ENCODE data around the gene MYRIP.

DNA sequence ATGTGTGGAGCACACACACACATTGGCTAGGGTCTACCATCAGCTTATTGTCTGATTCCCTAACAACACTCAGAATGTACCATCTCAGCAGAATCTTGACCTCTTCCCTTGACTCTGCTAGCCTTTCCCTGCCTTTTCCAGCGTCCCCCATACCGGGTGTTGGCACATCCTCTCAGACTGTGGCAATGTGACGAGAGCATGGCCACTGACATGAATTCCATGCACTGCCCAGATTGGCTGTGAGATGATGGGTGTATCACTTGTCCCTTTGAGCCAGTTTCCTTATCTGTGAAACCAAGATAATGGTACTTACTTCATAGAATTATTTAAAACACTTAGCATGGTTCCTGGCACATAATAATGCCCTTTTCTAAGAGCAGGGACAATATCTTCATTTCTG lies 439.8 kb downstream of the MYRIP start:
- TF ChIP-seq, protein P1, sequence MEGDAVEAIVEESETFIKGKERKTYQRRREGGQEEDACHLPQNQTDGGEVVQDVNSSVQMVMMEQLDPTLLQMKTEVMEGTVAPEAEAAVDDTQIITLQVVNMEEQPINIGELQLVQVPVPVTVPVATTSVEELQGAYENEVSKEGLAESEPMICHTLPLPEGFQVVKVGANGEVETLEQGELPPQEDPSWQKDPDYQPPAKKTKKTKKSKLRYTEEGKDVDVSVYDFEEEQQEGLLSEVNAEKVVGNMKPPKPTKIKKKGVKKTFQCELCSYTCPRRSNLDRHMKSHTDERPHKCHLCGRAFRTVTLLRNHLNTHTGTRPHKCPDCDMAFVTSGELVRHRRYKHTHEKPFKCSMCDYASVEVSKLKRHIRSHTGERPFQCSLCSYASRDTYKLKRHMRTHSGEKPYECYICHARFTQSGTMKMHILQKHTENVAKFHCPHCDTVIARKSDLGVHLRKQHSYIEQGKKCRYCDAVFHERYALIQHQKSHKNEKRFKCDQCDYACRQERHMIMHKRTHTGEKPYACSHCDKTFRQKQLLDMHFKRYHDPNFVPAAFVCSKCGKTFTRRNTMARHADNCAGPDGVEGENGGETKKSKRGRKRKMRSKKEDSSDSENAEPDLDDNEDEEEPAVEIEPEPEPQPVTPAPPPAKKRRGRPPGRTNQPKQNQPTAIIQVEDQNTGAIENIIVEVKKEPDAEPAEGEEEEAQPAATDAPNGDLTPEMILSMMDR (IDR thresholded peaks at IDR 0.05 in 2 of 3, conservative IDR thresholded peaks at IDR 0.05 in 1 of 3; ENCODE audit: borderline replicate concordance in 1 of 3, insufficient read depth in 1 of 3, low read depth in 2 of 3, low read length in 2 of 3) = no peak
- TF ChIP-seq POLR2A (IDR thresholded peaks at IDR 0.05; ENCODE audit: borderline replicate concordance, extremely low read depth, insufficient read depth, insufficient read length) (no peak), EZH2phosphoT487 (IDR thresholded peaks at IDR 0.05; ENCODE audit: borderline replicate concordance) (no peak), EZH2 (IDR thresholded peaks at IDR 0.05) (no peak), POLR2AphosphoS5 (IDR thresholded peaks at IDR 0.05; ENCODE audit: low read depth, low read length) (no peak), ZNF274 (IDR thresholded peaks at IDR 0.05; ENCODE audit: low read depth, low read length) (no peak), TCF7L2 (IDR thresholded peaks at IDR 0.05; ENCODE audit: borderline replicate concordance, extremely low read depth, insufficient read depth, insufficient read length) (no peak), ELF1 (IDR thresholded peaks at IDR 0.05; ENCODE audit: borderline replicate concordance, low read depth) (no peak), CEBPB (IDR thresholded peaks at IDR 0.05; ENCODE audit: low read depth) (no peak), JUND (IDR thresholded peaks at IDR 0.05) (no peak)
- TF ChIP-seq, protein P2, sequence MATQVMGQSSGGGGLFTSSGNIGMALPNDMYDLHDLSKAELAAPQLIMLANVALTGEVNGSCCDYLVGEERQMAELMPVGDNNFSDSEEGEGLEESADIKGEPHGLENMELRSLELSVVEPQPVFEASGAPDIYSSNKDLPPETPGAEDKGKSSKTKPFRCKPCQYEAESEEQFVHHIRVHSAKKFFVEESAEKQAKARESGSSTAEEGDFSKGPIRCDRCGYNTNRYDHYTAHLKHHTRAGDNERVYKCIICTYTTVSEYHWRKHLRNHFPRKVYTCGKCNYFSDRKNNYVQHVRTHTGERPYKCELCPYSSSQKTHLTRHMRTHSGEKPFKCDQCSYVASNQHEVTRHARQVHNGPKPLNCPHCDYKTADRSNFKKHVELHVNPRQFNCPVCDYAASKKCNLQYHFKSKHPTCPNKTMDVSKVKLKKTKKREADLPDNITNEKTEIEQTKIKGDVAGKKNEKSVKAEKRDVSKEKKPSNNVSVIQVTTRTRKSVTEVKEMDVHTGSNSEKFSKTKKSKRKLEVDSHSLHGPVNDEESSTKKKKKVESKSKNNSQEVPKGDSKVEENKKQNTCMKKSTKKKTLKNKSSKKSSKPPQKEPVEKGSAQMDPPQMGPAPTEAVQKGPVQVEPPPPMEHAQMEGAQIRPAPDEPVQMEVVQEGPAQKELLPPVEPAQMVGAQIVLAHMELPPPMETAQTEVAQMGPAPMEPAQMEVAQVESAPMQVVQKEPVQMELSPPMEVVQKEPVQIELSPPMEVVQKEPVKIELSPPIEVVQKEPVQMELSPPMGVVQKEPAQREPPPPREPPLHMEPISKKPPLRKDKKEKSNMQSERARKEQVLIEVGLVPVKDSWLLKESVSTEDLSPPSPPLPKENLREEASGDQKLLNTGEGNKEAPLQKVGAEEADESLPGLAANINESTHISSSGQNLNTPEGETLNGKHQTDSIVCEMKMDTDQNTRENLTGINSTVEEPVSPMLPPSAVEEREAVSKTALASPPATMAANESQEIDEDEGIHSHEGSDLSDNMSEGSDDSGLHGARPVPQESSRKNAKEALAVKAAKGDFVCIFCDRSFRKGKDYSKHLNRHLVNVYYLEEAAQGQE (IDR thresholded peaks at IDR 0.05; ENCODE audit: low read depth) = no peak
- TF ChIP-seq, protein P3, sequence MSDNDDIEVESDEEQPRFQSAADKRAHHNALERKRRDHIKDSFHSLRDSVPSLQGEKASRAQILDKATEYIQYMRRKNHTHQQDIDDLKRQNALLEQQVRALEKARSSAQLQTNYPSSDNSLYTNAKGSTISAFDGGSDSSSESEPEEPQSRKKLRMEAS (IDR thresholded peaks at IDR 0.05) = no peak
- TF ChIP-seq, protein P4, sequence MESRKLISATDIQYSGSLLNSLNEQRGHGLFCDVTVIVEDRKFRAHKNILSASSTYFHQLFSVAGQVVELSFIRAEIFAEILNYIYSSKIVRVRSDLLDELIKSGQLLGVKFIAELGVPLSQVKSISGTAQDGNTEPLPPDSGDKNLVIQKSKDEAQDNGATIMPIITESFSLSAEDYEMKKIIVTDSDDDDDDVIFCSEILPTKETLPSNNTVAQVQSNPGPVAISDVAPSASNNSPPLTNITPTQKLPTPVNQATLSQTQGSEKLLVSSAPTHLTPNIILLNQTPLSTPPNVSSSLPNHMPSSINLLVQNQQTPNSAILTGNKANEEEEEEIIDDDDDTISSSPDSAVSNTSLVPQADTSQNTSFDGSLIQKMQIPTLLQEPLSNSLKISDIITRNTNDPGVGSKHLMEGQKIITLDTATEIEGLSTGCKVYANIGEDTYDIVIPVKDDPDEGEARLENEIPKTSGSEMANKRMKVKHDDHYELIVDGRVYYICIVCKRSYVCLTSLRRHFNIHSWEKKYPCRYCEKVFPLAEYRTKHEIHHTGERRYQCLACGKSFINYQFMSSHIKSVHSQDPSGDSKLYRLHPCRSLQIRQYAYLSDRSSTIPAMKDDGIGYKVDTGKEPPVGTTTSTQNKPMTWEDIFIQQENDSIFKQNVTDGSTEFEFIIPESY (IDR thresholded peaks at IDR 0.05; ENCODE audit: extremely low read depth, insufficient replicate concordance, low read length) = no peak
- TF ChIP-seq, protein P5, sequence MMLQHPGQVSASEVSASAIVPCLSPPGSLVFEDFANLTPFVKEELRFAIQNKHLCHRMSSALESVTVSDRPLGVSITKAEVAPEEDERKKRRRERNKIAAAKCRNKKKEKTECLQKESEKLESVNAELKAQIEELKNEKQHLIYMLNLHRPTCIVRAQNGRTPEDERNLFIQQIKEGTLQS (IDR thresholded peaks at IDR 0.05) = no peak

Measured in HCT116 (cell line).